NCI-H1436 treated with DMSO at 0.1 percent for 48 hours (cell line): ENCODE data around the gene MPRIP.

ENCODE experiments used
- DNase-seq: peaks from one replicate; lab custom pipeline; 2025; lab: John Stamatoyannopoulos, UW

The MPRIP gene

DNA sequence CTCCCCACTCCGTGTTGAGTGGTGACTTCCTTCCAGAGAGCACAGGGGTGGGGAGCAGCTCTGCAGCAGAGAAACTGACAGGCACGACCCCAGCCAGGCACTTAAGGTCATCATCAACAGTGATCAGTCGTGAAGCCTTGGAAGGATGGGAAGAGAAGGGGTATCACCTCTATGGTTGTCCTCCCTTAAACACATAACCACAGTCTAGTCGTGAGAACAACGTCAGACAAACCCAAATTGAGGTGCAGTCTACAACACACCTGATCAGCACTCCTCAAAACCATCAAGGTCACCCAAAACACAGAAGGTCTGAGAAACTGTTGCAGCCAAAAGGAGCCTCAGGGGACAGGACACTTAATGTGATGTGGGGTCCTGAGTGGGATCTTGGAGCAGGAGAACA lies 68.3 kb downstream of the MPRIP start:
- no peak for DNase-seq

DNA sequence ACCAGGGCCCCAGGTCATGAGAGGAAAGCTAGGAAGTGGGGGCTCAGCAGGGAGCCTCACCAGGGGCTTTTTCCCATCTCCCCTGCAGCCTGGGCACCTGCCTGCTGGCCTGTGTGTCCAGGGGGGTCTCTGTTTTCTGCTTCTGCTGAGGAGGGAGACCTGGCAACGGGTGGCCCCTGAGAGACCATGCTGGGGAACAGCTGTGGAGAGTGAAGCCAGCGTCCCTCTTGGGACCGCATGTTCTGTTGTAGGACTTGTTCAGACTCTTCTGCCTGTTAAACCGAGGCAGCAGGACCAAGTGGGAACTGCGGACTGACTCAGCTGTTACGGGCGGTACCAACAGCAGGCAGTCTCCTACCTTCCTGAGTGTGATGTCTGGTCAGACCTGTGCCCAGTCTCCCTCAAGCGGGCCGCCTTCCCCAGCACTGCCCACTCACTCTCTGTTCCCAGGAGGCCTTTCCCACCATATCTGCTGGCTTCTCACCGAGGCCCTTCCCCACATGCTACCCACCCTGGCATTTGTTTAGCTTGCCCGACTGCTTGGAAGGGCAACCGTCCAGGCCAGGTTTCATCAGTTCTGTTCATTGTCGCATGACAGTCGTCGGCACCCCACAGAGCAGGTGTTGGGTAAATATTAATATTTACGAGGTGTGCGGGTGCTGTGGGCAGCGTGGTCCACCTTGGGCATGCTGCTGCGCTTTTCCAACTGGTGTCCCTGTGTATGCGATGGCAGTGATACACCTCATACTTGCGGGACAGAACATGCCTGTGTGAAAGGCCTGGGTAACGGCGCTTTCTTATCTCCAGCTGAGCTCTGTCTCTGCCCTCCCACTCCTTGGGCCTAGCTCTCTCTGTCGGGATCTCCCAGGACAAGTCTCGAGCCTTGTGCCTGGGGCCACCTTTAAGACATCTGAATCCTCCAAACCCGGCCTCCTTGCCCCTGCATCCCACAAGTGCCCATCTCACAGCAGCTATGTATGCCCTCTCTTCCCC lies 69.4 kb downstream of the MPRIP start:
- no peak for DNase-seq

DNA sequence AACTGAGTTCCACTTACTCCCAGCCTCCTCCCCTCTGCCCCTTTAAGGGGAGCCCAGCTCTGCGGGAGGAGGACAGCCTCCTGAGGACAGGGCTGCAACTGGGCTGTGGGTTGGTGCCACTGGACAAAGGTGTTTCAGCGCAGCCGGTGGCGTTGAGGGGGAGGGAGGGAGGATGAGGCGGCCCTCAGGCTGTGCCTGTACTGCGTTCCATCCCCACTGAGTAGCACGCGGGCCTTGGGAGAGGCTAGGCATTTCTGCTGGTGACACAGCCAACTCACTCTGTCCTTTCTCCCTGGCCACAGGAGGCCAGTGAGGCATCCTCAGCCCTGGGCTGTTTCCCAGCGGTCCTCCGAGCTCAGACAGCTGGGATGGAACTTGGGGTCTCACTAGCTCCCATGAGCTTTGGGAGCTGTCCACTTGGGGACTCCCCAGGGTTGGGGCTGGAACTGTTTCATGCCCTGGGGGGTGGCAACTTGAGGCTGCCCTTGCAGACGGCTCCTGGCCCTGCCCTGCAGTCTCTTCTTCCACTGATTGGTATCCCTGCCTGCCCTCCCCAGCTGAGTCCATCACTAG lies 70.5 kb downstream of the MPRIP start:
- no peak for DNase-seq

DNA sequence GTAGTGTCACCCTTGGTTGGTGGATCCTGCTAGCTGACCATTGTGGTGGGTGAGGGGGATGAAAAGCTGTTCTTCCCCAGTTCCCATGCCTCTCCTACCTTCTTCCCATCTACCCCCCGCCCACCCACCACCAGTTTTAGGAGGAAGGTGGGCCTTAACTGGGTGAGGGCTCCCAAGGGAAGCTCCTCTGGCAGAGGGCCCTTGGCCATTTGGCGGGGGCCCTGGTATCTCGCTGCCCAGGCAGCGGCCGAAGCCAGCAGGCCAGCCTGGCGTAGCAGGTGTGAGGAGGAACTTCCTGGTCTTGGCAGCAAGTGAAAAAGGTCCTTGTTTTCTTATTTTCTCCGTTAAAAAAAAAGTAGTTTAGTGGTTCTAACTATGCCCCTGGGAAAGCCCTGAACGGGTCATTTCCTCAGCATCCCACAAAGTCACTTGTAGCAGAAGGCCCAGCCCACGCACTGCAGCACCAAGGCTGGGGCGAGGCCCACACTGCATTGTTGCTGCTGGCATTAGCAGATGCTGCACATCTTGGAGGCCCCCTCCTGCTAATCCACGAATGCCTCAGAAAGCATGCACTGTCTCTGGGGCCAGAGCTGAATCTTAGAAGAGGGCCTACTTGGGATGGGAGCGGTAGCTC lies 72.5 kb downstream of the MPRIP start:
- no peak for DNase-seq

DNA sequence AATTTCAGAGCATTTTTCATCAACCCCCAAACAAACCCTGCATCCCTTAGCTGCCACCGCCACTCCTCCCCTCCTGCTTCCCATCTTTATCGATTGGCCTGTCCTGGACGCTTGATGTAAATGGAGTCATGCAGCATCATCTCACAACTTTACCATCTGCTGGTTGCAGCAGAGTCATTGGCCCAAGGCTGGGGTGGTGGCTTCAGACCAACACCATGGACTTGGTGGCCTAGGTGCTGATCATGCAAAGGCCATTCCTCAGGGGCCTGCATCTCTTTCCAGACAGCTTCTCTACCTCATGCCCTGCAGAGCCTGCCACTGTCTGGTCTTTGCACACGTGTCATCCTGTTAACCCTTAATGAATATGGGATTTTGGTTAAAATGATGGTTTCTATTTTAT lies 73.4 kb downstream of the MPRIP start:
- no peak for DNase-seq

DNA sequence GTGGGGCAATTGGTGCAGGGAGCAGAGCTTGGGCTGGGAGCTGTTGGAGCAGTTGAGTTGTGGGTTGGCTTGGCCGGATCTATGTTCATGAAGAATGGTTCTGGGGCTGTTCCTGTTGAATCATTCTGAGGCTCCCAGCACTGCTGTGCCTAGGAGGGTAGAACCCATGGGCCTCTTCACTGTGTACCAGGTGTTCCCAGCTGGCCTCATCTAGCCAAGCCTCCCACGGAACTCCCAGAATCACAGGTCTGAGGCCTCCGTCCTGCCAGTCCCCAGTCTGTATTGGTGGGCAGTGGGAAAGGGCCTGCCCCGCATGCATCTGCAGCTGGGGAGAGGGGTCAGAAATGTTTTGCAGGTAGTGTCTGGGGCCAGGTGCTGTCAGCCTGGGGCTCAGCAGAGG lies 74.1 kb downstream of the MPRIP start:
- no peak for DNase-seq

DNA sequence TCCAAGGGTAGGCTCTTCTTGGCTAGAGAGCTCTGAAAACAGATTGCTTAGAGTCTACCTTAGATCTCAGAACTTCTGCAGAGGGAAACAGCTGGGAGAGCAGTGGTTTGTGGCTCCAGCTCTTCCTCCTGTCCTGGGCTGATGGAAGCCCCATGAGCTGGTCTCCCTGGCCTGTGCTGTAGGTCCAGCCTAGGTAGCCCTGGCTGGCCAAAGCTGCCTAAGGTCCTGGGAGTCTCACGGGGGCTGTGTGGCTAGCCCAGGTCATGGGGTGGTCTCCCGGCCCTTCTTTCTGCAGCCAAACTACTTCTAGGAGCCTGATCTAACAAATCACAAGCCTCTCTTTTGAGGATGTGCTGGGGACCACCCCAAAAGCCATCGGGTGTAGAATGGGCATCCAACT lies 75.7 kb downstream of the MPRIP start:
- no peak for DNase-seq

DNA sequence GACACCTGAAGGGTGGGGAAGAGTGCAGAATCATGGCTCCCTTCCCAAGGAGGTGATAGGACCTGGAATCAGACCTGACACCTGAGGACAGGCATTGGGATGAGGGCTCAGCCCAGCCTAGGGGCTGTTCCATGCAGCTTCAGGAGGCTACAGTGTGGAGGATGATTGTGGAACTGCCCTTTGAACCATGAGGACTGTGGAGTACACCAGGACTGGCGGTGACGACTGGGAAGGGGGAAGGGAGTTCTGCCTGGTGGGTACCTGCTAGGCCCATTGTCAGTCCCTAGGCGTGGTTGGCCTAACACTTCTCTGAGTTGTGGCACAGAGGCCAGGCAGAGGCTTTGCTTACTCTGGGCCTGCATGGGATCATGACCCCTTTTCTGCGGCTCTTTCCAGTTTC lies 76.1 kb downstream of the MPRIP start:
- DNase-seq: no peak

DNA sequence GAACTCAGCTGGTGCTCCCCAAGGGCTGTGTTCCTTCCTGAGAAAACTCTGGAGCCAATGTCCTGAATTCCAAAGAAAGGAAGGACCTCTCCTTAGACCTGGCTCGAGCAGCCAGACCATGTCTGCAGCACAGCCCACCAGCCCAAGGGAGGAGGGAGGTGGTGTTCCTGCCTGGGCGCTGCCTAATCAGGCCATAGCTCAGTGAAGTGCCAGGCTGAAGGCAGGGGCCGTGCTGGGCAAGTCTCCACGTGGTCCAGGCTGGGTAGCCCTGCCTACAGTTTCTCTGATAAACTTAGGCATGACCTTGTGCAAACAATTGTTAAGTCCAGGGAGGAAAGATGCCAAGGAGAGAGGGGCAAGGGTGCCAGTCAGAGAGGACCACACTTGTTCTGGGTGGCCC lies 76.8 kb downstream of the MPRIP start:
- no peak for DNase-seq

DNA sequence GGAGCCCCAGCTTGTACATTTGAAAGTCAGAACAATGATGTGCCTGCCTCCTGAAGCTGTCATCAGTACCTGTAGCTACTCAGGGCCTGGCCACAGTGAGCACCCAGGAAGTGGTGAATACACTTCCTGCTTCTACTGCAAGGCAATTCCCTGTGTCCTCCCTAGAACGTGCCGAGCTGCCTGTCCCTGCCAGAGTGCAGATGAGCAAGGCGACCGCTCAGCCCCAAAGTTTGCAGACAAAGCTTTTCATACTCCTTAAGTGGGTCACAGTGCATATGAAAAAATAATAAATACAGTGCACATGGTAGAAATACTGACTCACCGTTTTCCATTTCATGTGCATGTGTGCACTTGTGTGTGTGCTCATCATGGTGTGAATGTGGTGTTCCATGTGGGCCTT lies 77.3 kb downstream of the MPRIP start:
- DNase-seq: no peak

DNA sequence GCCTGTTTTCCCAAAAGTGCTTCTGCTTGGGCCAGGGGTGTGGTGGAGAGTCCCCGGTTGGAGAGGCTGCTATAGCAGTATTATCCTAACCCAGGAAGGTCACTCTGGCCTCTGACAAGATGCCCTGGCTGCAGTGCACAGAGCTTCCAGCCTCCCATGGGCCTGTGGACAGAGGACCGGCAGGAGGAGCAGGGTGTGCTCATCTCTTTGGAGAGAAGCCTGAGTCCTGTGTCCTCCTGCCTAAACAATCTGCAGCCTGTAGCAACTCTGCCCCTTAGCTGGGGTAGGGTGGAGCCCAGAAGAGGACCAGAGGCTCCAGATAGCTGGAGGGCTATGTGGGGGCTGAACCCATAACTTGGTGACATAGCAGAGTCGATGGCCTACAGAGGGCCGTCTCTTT lies 78.0 kb downstream of the MPRIP start:
- no peak for DNase-seq

DNA sequence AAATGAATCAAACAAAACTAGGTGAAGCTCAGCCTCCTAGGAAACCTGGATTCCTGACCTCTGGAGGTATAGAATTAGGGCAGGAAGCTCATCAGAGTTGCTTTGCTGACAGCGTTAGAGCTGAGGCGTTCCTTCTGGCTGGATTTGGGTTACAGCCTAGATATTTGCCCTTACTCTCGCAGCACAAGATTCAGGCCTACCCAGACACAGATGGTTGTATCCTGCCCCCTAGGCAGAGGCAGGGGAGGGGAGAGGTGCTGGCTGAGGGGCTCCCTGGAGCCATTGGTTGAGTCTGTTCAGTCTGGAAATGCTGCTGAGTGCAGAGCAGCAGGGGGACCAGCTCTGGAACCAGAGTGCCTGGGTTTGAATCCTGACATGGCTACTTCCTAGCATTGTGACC lies 78.4 kb downstream of the MPRIP start:
- no peak for DNase-seq

DNA sequence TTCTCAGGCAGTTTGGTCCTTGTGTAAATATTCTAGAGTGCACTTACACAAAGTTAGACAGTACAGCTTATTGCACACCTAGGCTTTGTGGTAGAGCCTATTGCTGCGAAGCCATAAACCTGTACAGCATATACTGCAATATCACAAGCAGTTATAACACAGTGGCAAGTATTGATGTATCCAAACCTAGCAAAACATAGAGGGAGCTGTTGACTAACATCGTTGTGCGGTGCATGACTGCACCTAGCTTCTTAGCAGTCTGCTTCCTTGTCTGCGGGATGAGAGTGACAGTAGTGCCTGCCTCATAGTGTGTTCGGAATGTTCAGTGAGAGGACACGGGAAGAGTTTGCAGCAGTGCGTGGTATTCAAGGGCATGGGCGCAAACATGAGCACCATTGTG lies 78.9 kb downstream of the MPRIP start:
- DNase-seq: no peak

DNA sequence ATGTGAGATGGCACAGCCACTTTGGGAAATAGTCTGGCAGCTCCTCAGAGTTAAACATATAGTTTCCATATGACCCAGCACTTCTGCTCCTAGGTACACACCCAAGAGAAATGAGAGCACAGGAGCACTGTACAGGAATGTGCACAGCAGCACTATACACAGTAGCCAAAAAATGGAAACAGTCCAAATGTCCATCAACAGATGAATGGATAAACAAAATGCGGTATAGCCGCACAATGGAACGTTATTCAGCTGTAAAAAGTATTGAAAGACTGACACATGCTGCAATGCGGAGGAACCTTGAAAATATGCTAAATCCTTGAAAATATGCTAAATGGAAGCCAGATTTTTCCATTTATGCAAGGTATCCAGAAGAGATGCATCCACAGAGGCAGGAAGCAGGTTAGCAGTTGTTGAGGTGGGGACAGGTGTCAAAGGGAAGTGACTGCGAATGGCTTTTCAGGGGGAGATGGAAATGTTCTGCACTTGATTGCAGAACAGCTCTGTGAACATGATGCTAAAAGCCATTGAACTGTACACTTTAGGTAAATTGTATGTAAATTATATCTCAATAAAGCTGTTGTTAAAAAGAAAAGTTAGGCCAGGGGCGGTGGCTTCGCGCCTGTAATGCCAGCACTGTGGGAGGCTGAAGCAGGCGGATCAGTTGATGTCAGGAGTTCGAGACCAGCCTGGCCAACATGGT lies 80.7 kb downstream of the MPRIP start:
- DNase-seq: no peak

DNA sequence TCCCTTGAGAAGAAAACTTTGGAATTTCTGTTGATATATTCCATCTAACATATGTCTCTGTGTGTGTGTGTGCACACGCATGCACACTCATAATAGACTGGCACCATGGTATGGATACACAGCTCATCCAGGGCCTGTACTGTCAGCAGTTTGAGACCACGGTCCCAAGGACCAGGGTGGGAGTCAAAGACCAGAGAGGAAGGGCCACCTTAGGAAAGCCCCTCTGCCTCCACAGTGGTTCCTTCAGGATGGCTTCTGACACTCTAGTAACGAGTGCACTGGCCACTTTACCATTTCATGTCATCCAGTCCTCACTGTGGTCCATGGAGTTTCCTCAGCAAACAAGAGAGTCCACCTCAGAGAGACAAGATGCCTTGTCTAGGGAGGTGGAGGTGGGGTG lies 82.1 kb downstream of the MPRIP start:
- DNase-seq: no peak

DNA sequence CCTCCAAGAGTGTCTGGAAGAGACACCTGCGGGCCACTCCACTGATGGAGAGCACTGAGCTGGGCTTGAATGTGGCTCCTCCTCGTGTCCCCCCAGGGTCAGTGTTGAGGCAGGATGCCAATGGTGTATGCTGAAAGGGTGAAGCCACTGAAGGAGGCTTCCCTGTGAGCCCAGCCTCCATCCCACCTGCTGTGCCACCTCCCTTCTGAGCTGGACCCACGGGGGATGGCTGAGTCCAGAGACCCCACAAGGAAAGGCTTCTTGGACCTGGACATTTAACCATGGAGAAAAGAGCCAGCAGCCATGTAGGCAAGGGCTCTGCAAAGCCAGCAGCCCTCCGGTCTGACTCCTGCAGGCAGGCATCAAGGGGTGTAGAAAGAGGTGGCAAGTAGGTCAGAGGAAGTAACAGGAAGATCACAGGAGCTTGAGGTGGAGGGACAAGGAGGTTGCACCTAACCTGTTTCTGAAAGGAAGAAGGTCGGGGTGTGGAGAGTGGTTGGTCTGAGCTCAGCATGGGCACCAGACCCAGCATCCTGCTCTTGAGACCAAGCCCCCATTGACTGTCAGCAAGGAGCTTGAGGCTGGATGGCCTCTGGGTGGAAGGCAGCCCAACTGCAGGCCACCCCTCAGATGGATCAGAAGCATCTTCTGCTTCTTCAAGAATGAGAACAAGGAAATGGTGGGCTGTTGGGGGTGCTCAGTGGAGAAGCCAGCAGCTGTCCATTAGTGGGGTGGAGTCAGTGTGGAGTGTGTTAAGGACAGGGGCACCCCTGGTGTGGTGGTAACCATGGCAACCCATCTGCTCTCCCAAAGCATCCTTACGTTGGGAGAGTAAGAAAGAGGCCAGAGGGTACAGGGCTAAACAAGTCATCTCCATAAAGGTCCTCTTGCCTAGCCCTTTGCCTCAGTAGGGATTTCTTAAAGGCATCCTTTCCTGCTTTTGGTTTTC lies 83.2 kb downstream of the MPRIP start:
- DNase-seq: no peak

DNA sequence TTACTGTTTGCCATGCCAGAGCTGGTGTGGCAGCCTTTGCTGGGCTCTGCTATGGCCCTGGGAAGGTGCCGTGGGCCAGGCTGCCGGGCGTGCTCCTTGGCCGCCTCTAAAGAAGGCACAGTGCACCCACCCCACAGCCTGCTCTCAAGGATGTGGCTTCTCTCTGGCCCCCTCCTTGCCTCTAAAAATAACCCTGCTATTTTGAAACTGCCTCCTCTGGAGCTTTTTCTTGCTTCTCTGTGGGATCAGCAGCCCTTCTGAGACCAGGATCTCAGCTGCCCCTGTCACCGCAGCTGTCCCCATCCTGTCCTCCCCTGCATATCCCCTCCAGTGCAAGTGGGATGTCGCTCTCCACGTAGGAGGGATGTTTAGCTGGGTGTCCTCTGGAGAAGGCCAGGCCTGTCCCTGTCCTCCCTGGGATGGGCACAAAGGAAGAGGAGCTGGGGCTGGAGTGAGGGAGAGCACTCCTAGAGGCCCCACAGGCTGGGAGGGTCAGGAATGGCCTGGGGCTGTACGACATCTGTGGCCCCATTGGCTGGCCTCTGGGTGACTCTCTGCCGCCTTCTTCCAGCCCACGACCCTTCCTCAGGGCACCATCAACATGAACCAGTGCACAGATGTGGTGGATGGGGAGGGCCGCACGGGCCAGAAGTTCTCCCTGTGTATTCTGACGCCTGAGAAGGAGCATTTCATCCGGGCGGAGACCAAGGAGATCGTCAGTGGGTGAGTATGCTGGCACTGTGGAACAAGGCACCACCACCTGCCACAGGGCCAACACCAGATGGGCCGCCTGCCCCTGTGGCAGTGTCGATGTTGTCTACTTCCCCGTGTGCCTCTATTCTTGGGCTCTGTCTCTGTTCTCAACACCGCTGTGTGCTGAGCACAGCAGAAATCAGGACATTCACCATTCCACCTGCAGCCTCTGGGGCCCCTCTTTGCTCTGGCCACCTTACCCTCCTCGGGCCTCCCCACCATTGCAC lies 84.2 kb downstream of the MPRIP start:
- DNase-seq: no peak

DNA sequence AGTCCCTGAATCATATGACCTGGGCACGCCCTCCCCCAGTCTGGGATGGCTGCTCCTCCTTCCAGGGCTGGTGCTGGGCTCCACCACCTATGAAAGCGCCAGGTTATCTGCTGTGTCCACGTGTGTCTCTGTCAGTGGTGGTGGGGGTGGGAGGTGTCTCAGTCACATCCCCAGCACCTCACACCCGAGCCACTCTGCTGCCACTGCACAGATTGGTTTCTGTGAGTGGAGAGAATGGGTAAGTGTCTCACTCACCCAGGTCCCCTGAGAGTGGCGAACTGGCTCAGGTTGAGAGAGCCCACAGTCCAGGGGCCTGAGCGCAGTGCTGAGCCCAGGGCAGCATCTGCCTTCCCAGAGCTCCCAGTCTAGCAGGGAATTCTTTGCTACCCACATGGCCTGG lies 84.9 kb downstream of the MPRIP start:
- no peak for DNase-seq

DNA sequence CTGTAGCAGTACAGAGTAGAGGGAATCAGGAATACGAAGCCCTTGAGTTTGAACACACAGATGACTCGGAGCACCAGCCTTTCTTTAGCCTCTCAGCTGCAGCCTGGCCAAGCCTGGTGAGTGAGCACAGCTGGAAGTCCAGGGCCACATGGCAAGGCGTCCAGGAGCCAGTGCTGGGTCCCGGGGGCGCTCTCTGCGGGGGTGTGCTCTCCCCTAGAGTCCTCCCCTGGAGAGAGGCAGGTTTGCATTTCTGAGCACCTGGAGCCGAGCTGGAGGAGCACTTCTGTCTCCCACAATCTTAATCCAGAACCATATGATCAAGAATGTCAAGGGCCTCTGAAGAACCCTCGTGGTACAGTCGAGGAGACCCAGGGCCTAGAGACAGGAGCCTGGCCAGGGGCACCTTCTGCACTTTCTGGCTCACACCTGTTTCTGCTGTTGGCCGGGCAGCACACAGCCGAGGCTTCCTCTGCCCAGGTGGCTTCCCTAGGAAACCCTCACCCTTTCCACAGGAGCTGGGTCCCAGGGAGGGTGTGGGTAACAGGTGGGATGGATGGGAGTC lies 85.6 kb downstream of the MPRIP start:
- DNase-seq: no peak
